Renal pelvis (tissue), 4 donors: Measurements from ENCODE around the gene CDH4. TPM values are rescaled to one million over a fixed set of nuclear protein-coding genes. Genes with fewer than 3 reads are reported as not detected.

Experiments
- DNase-seq: peaks from one replicate; pipeline ENCODE4 v3.0.0-alpha.2; 2013
- polyA plus RNA-seq, 3 donors: library from polyadenylated mRNA; unstranded; fragments of 120-200 nt; gene quantifications; one replicate each; pipeline ENCODE4 v1.2.1, GENCODE V29; 2013; ENCODE audit not compliant: insufficient read length in 3 of 3

CDH4 gene
- polyA plus RNA-seq, 3 donors = 8.4 to 9.5 (median 8.7) TPM

GRCh38 chr20:61710108-61710507, 458.0 kb downstream of the CDH4 start:
- DNase-seq = no peak

- DNase-seq = no peak
Observed at GRCh38 chr20:61712688-61713087, 460.6 kb downstream of the CDH4 start.

- no peak for DNase-seq
Observed at GRCh38 chr20:61718361-61719005, 466.4 kb downstream of the CDH4 start.

GRCh38 chr20:61719691-61720347, 467.8 kb downstream of the CDH4 start:
- DNase-seq = no peak

- DNase-seq = no peak
Observed at GRCh38 chr20:61720348-61720696, 468.3 kb downstream of the CDH4 start.

GRCh38 chr20:61722146-61722678, 470.2 kb downstream of the CDH4 start:
- DNase-seq = no peak

GRCh38 chr20:61723529-61724257, 471.6 kb downstream of the CDH4 start:
- DNase-seq = no peak

- DNase-seq = no peak
Observed at GRCh38 chr20:61724376-61724775, 472.3 kb downstream of the CDH4 start.

GRCh38 chr20:61725145-61725544, 473.1 kb downstream of the CDH4 start:
- DNase-seq = no peak

- no peak for DNase-seq
Observed at GRCh38 chr20:61725966-61726365, 473.9 kb downstream of the CDH4 start.

- DNase-seq = no peak
Observed at GRCh38 chr20:61726979-61727378, 474.9 kb downstream of the CDH4 start.

GRCh38 chr20:61727761-61728160, 475.7 kb downstream of the CDH4 start:
- DNase-seq = no peak

- DNase-seq = no peak
Observed at GRCh38 chr20:61728326-61728725, 476.3 kb downstream of the CDH4 start.

- DNase-seq = no peak
Observed at GRCh38 chr20:61728786-61729770, 477.0 kb downstream of the CDH4 start.

GRCh38 chr20:61730631-61731362, 478.7 kb downstream of the CDH4 start:
- DNase-seq = no peak

GRCh38 chr20:61731363-61732181, 479.5 kb downstream of the CDH4 start:
- DNase-seq = no peak

GRCh38 chr20:61732511-61733210, 480.6 kb downstream of the CDH4 start:
- DNase-seq = no peak

GRCh38 chr20:61733216-61733615, 481.2 kb downstream of the CDH4 start:
- DNase-seq = no peak
